GM19240 (cell line): ENCODE data around the gene SNAP91.
"Not testable (repeated sequence)": the region's sequence is repeated elsewhere in the genome, so short reads cannot be mapped to it uniquely, and the experiment has no call there.

Source experiments
- DNase-seq: peaks from one replicate; pipeline ENCODE4 v3.0.0; 2011; ENCODE audit warnings: low spot score; ENCODE audit not compliant: insufficient read length

SNAP91 gene

GRCh38 chr6:83629908-83630307, 79.0 kb downstream of the SNAP91 start:
- not testable (repeated sequence) for DNase-seq

- no peak for DNase-seq
These were observed 93.6 kb downstream of the SNAP91 start for GRCh38 chr6:83615025-83615999.

GRCh38 chr6:83613378-83613777, 95.5 kb downstream of the SNAP91 start:
- DNase-seq = no peak

- DNase-seq = no peak
These were observed 99.7 kb downstream of the SNAP91 start for GRCh38 chr6:83609248-83609647.

- no peak for DNase-seq
These were observed 103.4 kb downstream of the SNAP91 start for GRCh38 chr6:83605517-83605916.

GRCh38 chr6:83603551-83603950, 105.3 kb downstream of the SNAP91 start:
- no peak for DNase-seq

GRCh38 chr6:83601119-83601518, 107.8 kb downstream of the SNAP91 start:
- no peak for DNase-seq

- DNase-seq = no peak
These were observed 108.4 kb downstream of the SNAP91 start for GRCh38 chr6:83600459-83600858.

GRCh38 chr6:83597511-83597910, 111.4 kb downstream of the SNAP91 start:
- DNase-seq = no peak

GRCh38 chr6:83597051-83597450, 111.8 kb downstream of the SNAP91 start:
- no peak for DNase-seq

- no peak for DNase-seq
These were observed 114.0 kb downstream of the SNAP91 start for GRCh38 chr6:83594941-83595340.

GRCh38 chr6:83593395-83593785, 115.5 kb downstream of the SNAP91 start:
- DNase-seq = no peak

- DNase-seq = peak; percentile 6
These were observed 116.0 kb downstream of the SNAP91 start for GRCh38 chr6:83592770-83593394.

GRCh38 chr6:83590416-83590815, 118.5 kb downstream of the SNAP91 start:
- DNase-seq = no peak

GRCh38 chr6:83589076-83589475, 119.8 kb downstream of the SNAP91 start:
- DNase-seq = no peak

- DNase-seq = no peak
These were observed 130.8 kb downstream of the SNAP91 start for GRCh38 chr6:83578057-83578456.

GRCh38 chr6:83574783-83575182, 134.1 kb downstream of the SNAP91 start:
- no peak for DNase-seq

- DNase-seq = not testable (repeated sequence)
These were observed 137.2 kb downstream of the SNAP91 start for GRCh38 chr6:83571663-83572185.

- no peak for DNase-seq
These were observed 149.9 kb downstream of the SNAP91 start for GRCh38 chr6:83558975-83559374.

- no peak for DNase-seq
These were observed 152.0 kb downstream of the SNAP91 start for GRCh38 chr6:83556871-83557270.

- not testable (repeated sequence) for DNase-seq
These were observed 157.2 kb downstream of the SNAP91 start for GRCh38 chr6:83551748-83552147.

GRCh38 chr6:83550482-83550881, 158.4 kb downstream of the SNAP91 start:
- not testable (repeated sequence) for DNase-seq
